Stimulated activated naive CD8-positive, alpha-beta T cell treated with anti-CD3 and anti-CD28 coated beads, Interleukin-15, Interleukin-2, amounts not matched to agents 100 ng/mL and 50 ng/mL, for 24 hours (primary cell): ENCODE measurements around the gene AHDC1.

Source experiments
- H3K27ac Mint-ChIP-seq: one replicate; pipeline ENCODE4 v1.8.0; 2021; ENCODE audit warnings: mild to moderate bottlenecking, mixed read lengths
- H3K27me3 Mint-ChIP-seq: one replicate; pipeline ENCODE4 v1.8.0; 2021; ENCODE audit warnings: mixed read lengths
- H3K36me3 Mint-ChIP-seq: one replicate; pipeline ENCODE4 v1.8.0; 2021; ENCODE audit warnings: low read depth, mixed read lengths
- H3K4me1 Mint-ChIP-seq: one replicate; pipeline ENCODE4 v1.8.0; 2021; ENCODE audit warnings: low read depth, mixed read lengths
- H3K4me3 Mint-ChIP-seq: one replicate; pipeline ENCODE4 v1.8.0; 2021; ENCODE audit warnings: mild to moderate bottlenecking, mixed read lengths
- H3K9me3 Mint-ChIP-seq: one replicate; pipeline ENCODE4 v1.8.0; 2021; ENCODE audit warnings: mixed read lengths

The AHDC1 gene

GRCh38 chr1:27527223-27527889 lies 76.6 kb downstream of the AHDC1 start:
- Mint-ChIP-seq H3K27me3 (no peaks in the 10 kb centered on the region), H3K36me3 (no peaks in the 10 kb centered on the region), H3K4me1 (peaks cover 59% of the 10 kb centered on the region), H3K27ac (no peak overlapping the region), H3K9me3 (no peaks in the 10 kb centered on the region), H3K4me3 (peak overlapping the region; percentile 84)

DNA sequence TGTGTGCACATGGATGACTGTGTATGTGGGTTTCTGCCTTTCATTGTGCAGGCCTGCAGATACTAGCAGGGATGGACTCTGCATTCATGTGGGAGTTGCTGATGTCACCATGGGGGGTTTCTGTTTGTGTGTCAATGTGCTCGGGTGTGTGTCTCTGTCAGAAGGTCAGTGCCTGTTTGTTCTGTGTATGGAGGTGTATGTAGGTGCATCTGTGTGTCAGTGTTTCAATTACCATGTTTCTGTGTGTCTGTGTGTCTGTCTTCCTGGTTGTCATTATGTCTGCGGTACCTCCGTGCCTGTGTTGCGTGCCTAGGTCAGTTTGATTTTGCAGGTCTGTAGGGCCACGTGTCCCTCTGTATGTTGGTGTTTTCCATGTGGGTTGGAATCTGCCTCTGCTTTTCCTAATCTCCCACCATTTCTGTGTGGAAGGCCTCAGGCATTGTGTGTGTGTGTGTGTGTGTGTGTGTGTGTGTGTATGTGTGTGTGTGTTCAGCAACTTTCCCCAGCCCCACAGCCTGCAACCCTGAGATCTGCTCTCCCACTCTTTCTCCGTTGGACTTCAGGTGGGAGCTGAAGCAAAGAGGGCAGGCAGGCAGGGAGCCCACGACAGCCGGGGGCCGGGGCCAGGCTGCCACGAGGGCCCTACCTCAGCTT lies 77.2 kb downstream of the AHDC1 start:
- Mint-ChIP-seq H3K4me1 (peaks cover 59% of the 10 kb centered on the region), H3K36me3 (no peaks in the 10 kb centered on the region), H3K27ac (peak overlapping the region; percentile 93), H3K9me3 (no peaks in the 10 kb centered on the region), H3K27me3 (no peaks in the 10 kb centered on the region), H3K4me3 (peak overlapping the region; percentile 84)

DNA sequence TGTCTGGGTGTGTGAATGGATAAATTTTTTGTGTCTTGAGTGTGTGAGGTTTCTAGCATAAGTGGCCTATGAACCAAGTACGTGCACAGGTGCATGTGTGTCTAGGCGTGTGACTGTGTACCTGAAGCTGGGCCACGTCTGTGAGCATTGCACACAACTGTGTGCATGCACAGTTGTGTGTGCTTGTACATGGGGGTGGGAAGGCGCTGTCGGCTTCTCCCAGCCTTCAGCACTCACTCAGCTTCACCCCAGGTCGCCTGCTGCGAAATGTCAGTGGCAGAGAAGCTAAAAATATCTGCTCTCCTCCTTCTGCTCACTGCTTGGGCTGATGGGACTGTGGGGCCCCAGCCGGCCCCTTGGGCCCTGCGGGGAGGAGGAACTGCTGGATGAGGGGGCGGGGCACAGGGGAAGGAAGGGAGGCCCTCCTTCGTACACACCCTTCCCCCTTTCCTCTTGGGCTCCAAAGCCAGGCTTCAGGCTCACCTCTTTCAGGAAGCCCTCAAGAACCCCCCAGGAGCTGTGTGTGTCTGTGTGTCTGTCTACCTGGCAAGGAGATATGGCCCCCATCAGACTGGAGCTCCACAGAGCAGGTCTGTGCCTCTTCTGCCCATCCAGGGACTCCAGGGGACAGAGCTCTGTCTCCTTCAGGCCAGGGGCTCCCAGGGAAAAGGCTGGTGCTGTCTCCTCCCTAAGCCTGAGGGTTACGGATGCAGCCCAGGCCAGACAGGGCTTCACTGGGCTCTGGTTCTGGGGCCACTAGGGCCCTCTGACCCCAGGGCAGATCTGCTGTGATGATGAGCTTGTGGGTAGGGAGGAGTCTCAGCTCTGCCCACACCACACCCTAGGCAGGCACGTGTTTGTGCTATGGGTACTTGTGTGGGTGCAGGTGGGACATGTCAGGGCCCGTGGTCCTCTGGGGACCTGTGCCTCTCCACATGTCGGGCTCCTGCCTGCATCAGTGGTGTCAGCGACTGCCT lies 78.4 kb downstream of the AHDC1 start:
- H3K4me1 Mint-ChIP-seq, result peaks cover 70% of the 10 kb centered on the region
- H3K4me3 Mint-ChIP-seq, result peak overlapping the region; percentile 84
- no peaks in the 10 kb centered on the region for H3K27me3 Mint-ChIP-seq
- no peaks in the 10 kb centered on the region for H3K9me3 Mint-ChIP-seq
- H3K27ac Mint-ChIP-seq, result peak overlapping the region; percentile 93
- no peaks in the 10 kb centered on the region for H3K36me3 Mint-ChIP-seq

- Mint-ChIP-seq H3K4me3 (peak overlapping the region; percentile 84), H3K27ac (peak overlapping the region; percentile 98), H3K27me3 (no peaks in the 10 kb centered on the region), H3K9me3 (no peaks in the 10 kb centered on the region), H3K4me1 (peaks cover 79% of the 10 kb centered on the region), H3K36me3 (no peaks in the 10 kb centered on the region)
Observed at GRCh38 chr1:27523337-27524020, 80.5 kb downstream of the AHDC1 start.

- Mint-ChIP-seq H3K9me3 (no peaks in the 10 kb centered on the region), H3K4me3 (peak overlapping the region; percentile 84), H3K4me1 (peaks cover 82% of the 10 kb centered on the region), H3K27ac (peak overlapping the region; percentile 98), H3K27me3 (no peaks in the 10 kb centered on the region), H3K36me3 (no peaks in the 10 kb centered on the region)
Observed at GRCh38 chr1:27522432-27523336, 81.3 kb downstream of the AHDC1 start.

DNA sequence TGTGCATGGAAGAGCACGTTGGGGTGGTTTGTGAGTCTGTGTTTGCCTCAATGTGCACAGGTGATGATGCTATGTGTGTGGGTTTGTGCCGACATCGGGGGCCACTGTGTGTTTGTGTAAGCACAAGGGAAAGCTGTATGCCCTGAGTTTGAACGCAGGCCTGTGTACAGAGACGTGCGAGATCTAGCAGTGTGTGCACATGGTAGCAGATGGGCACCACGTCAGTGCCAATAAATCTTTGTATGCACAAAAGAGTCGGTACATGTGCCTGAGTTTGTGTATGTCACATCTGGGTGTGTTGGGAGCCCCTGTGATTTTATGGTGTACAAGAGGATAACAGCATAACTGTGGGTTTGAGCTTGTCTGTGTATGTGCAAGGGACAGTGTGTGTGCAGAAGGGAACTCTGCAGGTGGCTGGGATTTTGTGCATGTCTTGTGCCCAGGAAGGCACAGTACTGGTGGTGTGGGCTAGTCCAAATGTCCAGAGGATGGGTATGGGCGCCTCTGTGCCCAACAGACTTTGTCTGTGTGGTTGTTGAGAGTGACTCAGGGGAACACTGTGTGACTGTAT lies 82.0 kb downstream of the AHDC1 start:
- H3K27me3 Mint-ChIP-seq, result no peaks in the 10 kb centered on the region
- peak overlapping the region; percentile 98 for H3K27ac Mint-ChIP-seq
- peak overlapping the region; percentile 84 for H3K4me3 Mint-ChIP-seq
- H3K9me3 Mint-ChIP-seq, result no peaks in the 10 kb centered on the region
- H3K36me3 Mint-ChIP-seq, result no peaks in the 10 kb centered on the region
- H3K4me1 Mint-ChIP-seq, result peaks cover 81% of the 10 kb centered on the region

- Mint-ChIP-seq H3K27me3 (no peaks in the 10 kb centered on the region), H3K9me3 (no peaks in the 10 kb centered on the region), H3K36me3 (no peaks in the 10 kb centered on the region), H3K4me3 (peak overlapping the region; percentile 84), H3K4me1 (peaks cover 75% of the 10 kb centered on the region), H3K27ac (peak overlapping the region; percentile 98)
Observed at GRCh38 chr1:27521336-27521831, 82.6 kb downstream of the AHDC1 start.

DNA sequence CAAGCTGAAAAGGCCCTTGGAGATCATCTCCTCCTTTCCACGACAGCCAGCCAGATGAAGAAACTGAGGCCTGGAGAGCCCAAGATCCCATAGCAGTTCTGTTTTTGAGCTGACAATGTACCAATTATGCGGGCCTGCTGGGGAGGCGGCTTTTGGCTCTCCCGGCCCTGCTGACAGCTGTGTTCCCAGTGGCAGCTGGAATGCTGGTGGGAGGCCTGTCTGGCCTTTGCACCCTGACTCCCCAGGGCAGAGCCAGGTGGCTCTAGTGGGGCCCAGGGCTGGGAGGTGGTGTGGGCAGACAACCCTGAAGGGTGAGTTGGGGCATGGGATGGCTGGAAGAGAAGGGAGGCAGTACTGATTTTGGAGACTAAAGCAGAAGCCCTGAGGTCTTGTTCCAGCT lies 83.3 kb downstream of the AHDC1 start:
- Mint-ChIP-seq H3K4me3 (peak overlapping the region; percentile 84), H3K4me1 (peaks cover 68% of the 10 kb centered on the region)

GRCh38 chr1:27519331-27520258 lies 84.3 kb downstream of the AHDC1 start:
- H3K27me3 Mint-ChIP-seq, result no peaks in the 10 kb centered on the region
- H3K4me1 Mint-ChIP-seq, result peaks cover 58% of the 10 kb centered on the region
- H3K27ac Mint-ChIP-seq, result peak overlapping the region; percentile 98
- no peak overlapping the region for H3K4me3 Mint-ChIP-seq
- H3K9me3 Mint-ChIP-seq, result no peaks in the 10 kb centered on the region
- no peaks in the 10 kb centered on the region for H3K36me3 Mint-ChIP-seq

More for the DNA sequence above, 83.3 kb downstream of the AHDC1 start:
- Mint-ChIP-seq H3K9me3 (no peaks in the 10 kb centered on the region), H3K27ac (peak overlapping the region; percentile 98), H3K27me3 (no peaks in the 10 kb centered on the region), H3K36me3 (no peaks in the 10 kb centered on the region)

- no peak overlapping the region for H3K27ac Mint-ChIP-seq
- no peaks in the 10 kb centered on the region for H3K36me3 Mint-ChIP-seq
- no peaks in the 10 kb centered on the region for H3K27me3 Mint-ChIP-seq
- H3K4me1 Mint-ChIP-seq, result peaks cover 50% of the 10 kb centered on the region
- no peaks in the 10 kb centered on the region for H3K9me3 Mint-ChIP-seq
- H3K4me3 Mint-ChIP-seq, result no peak overlapping the region
Observed at GRCh38 chr1:27518808-27519207, 85.1 kb downstream of the AHDC1 start.

DNA sequence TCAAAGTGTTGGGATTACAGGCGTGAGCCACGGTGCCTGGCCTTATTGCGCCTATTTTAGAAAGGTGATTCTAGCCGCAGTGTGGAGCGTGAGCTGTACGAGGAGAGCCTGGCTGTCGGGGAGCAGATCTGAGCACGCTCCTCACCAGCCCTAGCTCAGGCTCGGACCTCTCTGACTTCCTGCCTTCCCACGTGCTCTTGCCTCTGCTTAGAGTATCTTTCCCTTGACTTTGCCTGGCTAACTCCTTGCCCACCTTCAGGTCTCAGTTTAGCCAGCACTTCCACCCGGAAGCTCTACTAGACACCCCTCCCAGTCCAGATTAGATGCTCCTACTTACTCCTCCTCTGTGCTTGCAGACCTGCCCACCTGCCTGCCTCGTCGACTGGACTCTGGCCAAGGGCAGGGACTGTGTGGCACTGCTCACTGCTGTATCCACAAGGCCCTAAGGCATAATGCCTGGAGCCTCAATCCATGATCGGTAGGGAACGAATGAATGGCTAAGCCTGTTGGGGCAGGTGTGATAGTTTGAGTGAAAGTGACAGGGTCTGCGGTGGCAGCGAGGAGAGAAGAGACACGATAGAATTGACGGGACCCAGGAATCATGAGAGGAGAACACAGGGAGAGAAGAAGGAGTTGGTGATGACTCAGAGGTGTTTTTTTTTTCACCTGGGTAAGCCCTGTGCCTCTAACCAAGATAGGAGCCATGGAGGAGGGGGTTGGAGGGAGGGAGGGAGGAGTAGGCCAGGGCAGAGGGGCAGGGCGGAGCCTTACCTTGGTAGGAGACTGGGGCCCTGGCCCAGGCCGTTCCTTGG lies 85.8 kb downstream of the AHDC1 start:
- H3K4me1 Mint-ChIP-seq, result peaks cover 45% of the 10 kb centered on the region

DNA sequence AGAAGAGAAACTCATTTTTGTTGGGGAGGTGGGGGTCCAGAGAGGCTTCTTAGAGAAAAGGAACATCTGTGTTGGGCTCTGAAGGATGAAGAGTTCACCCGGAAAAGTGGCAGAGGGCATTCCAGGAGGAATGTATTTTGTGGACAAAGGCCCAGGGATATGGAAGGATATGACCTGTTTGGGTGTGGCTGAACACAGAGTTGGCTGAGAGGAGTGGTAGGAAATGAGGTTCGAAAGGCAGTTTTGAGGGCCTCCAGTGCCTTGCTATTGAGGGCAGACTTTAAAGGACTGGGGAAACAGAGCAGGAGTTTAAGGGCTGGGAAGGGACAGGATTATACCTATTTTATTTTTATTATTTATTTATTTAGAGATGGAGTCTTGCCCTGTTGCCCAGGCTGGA lies 86.6 kb downstream of the AHDC1 start:
- peaks cover 40% of the 10 kb centered on the region for H3K4me1 Mint-ChIP-seq
- H3K36me3 Mint-ChIP-seq, result no peaks in the 10 kb centered on the region
- no peaks in the 10 kb centered on the region for H3K9me3 Mint-ChIP-seq
- no peak overlapping the region for H3K27ac Mint-ChIP-seq
- H3K27me3 Mint-ChIP-seq, result no peaks in the 10 kb centered on the region
- no peak overlapping the region for H3K4me3 Mint-ChIP-seq

More for the DNA sequence above, 85.8 kb downstream of the AHDC1 start:
- Mint-ChIP-seq H3K27ac (peak overlapping the region; percentile 46), H3K4me3 (no peak overlapping the region), H3K27me3 (no peaks in the 10 kb centered on the region), H3K9me3 (no peaks in the 10 kb centered on the region), H3K36me3 (no peaks in the 10 kb centered on the region)
